HepG2 (cell line): ENCODE measurements around the gene SMIM28. TPM values are rescaled to one million over a fixed set of nuclear protein-coding genes. Genes with fewer than 3 reads are reported as not detected.

Experiments
- ARID5B ChIP-seq: IDR thresholded peaks from 2 replicates; pipeline ENCODE4 v1.4.0; 2020; ENCODE audit warnings: mild to moderate bottlenecking, missing genetic modification reagents
- EP300 ChIP-seq, 3 experiments: sonication (generic) in 1 of 3; formaldehyde crosslinking in 1 of 3; IDR thresholded peaks; 2 replicates each; pipeline versions ENCODE4 v1.5.1 to v1.6.1; 2011 to 2020; ENCODE audit warnings: low read depth in 2 of 3, low read length in 2 of 3, borderline replicate concordance in 1 of 3, improper control_type of control experiment in 1 of 3, mild to moderate bottlenecking in 1 of 3, missing genetic modification reagents in 1 of 3, moderate library complexity in 1 of 3
- FOXA3 ChIP-seq: IDR thresholded peaks from 2 replicates; pipeline ENCODE4 v1.6.1; 2016; ENCODE audit warnings: missing genetic modification reagents, missing compliant biosample characterization
- GATAD2A ChIP-seq: IDR thresholded peaks from 2 replicates; pipeline ENCODE4 v1.6.1; 2016
- GFI1 ChIP-seq: sonication (generic); formaldehyde crosslinking; IDR thresholded peaks from 2 replicates; pipeline ENCODE4 v1.5.0; 2020; ENCODE audit warnings: missing genetic modification reagents, mild to moderate bottlenecking, borderline replicate concordance
- HDAC1 ChIP-seq: sonication (generic); formaldehyde crosslinking; IDR thresholded peaks from 2 replicates; pipeline ENCODE4 v1.5.1; 2020; ENCODE audit warnings: mild to moderate bottlenecking, missing genetic modification reagents
- ISL2 ChIP-seq: sonication (generic); formaldehyde crosslinking; IDR thresholded peaks from 2 replicates; pipeline ENCODE4 v1.5.0; 2020; ENCODE audit warnings: missing genetic modification reagents
- MIXL1 ChIP-seq: IDR thresholded peaks from 2 replicates; pipeline ENCODE4 v1.6.1; 2016
- NR2F6 ChIP-seq, 2 experiments: IDR thresholded peaks; 2 replicates each; pipeline ENCODE4 v1.6.1; 2016; ENCODE audit warnings: antibody characterized with exemption in 1 of 2, mild to moderate bottlenecking in 1 of 2
- RARA ChIP-seq: IDR thresholded peaks from 2 replicates; pipeline ENCODE4 v1.6.1; 2016; ENCODE audit warnings: missing genetic modification reagents, missing compliant biosample characterization
- RXRB ChIP-seq: IDR thresholded peaks from 2 replicates; pipeline ENCODE4 v1.6.1; 2016; ENCODE audit warnings: borderline replicate concordance, missing genetic modification reagents, missing compliant biosample characterization
- SAP130 ChIP-seq: IDR thresholded peaks from 2 replicates; pipeline ENCODE4 v1.6.1; 2016; ENCODE audit warnings: low read depth
- SOX13 ChIP-seq, 3 experiments: fragments of 450-650 bp in 1 of 3; sonication (generic) in 1 of 3; formaldehyde crosslinking in 1 of 3; IDR thresholded peaks in 2 of 3; conservative IDR thresholded peaks in 1 of 3; 2 replicates each; pipeline versions ENCODE4 v1.5.0 to v1.6.1; 2016 to 2020; ENCODE audit warnings: antibody characterized with exemption in 1 of 3, mild to moderate bottlenecking in 1 of 3, missing compliant biosample characterization in 1 of 3, missing genetic modification reagents in 1 of 3, moderate library complexity in 1 of 3
- ZBTB7A ChIP-seq: sonication (generic); formaldehyde crosslinking; IDR thresholded peaks from 2 replicates; pipeline ENCODE4 v1.8.0; 2022; ENCODE audit warnings: mild to moderate bottlenecking, missing genetic modification reagents
- ZFP41 ChIP-seq: sonication (generic); formaldehyde crosslinking; IDR thresholded peaks from 2 replicates; pipeline ENCODE4 v1.4.0; 2020; ENCODE audit warnings: mild to moderate bottlenecking, missing genetic modification reagents, borderline replicate concordance
- ZNF543 ChIP-seq: sonication (generic); formaldehyde crosslinking; IDR thresholded peaks from 2 replicates; pipeline ENCODE4 v1.4.0; 2020; ENCODE audit warnings: mild to moderate bottlenecking, missing genetic modification reagents
- ZNF737 ChIP-seq: sonication (generic); formaldehyde crosslinking; IDR thresholded peaks from 2 replicates; pipeline ENCODE4 v1.5.0; 2020; ENCODE audit warnings: missing genetic modification reagents, mild to moderate bottlenecking, borderline replicate concordance
- ZNF800 ChIP-seq: sonication (generic); formaldehyde crosslinking; IDR thresholded peaks from 2 replicates; pipeline ENCODE4 v1.4.0; 2020; ENCODE audit warnings: missing genetic modification reagents
- polyA plus RNA-seq, 8 experiments: library from polyadenylated mRNA; depleted of rRNA in 3 of 8; stranded (reverse) in 7 of 8; unstranded in 1 of 8; fragments of >200 nt; fragmentation: Illumina TruSeq in 4 of 8; extraction: Trizol in 4 of 8; gene quantifications; 2 replicates each; pipeline versions ENCODE4 v1.2.1 to v1.2.3, GENCODE V29; 2011 to 2016; ENCODE audit warnings: low read depth in 4 of 8, missing spikeins in 1 of 8, mixed read lengths in 1 of 8; ENCODE audit not compliant: insufficient read depth in 1 of 8
- total RNA-seq, 5 experiments: library from RNA; depleted of rRNA; stranded (reverse); fragments of >200 nt; fragmentation: Illumina TruSeq; extraction: Trizol; gene quantifications; 2 replicates each; pipeline ENCODE4 v1.2.3, GENCODE V29; 2016; ENCODE audit warnings: low read depth in 1 of 5
- TF ChIP-seq, protein P1 (sequence below): fragments of 450-650 bp; IDR thresholded peaks from 2 replicates; pipeline ENCODE4 v1.6.1; 2016
- TF ChIP-seq, protein P2 (sequence below): IDR thresholded peaks from 2 replicates; pipeline ENCODE4 v1.6.1; 2018; ENCODE audit warnings: missing genetic modification reagents, mild to moderate bottlenecking, missing compliant biosample characterization

The SMIM28 gene
- total and polyA plus RNA-seq, 2 of the 13 experiments (the other 11 are each of a cell fraction or from before 2014, with no cell fraction given): not detected

DNA sequence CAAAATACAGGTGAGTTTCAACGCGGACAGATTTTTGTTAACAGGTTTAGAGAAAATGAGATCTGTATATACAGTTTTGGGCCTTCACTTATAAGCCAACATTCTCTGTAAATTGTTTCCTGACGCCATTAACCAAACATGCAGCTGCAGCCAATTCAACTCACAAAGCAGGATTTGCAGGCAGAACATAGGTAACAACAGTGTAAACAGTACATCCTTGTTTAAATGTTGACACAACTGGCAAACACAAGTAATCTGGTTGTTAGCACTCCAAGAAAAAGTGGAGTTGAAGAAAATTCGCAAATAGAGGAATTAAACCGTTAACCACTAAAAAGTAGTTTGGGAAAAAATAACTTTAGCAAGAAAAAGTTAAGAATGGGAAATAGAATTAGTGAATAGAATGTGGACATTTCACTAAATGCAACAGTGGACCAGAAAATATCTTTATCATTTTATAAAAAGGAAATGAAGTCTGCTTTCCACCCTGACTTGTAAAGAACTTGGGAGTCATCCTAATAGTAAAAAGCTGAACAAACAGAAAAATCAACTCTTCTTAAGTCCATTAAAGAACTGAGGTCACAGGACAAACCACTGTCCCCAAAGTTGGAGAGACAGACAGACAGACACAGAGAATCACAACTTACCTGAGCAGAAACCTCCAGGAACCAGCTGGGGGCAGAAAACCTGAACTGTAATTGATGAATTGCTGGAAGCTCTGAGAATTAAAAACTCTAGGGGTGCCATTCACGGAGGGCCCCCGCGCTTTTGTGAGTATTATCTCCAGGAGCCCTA, 10.1 kb downstream of the SMIM28 start (continued):
- no peak for TF ChIP-seq ZBTB7A
- TF ChIP-seq MIXL1 (CRISPR knock-in tag): peak; percentile 76
- TF ChIP-seq, protein P1, sequence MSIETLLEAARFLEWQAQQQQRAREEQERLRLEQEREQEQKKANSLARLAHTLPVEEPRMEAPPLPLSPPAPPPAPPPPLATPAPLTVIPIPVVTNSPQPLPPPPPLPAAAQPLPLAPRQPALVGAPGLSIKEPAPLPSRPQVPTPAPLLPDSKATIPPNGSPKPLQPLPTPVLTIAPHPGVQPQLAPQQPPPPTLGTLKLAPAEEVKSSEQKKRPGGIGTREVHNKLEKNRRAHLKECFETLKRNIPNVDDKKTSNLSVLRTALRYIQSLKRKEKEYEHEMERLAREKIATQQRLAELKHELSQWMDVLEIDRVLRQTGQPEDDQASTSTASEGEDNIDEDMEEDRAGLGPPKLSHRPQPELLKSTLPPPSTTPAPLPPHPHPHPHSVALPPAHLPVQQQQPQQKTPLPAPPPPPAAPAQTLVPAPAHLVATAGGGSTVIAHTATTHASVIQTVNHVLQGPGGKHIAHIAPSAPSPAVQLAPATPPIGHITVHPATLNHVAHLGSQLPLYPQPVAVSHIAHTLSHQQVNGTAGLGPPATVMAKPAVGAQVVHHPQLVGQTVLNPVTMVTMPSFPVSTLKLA: no peak
- peak; percentile 52; the same call in 1 of the 2 replicates for TF ChIP-seq RARA (CRISPR knock-in tag)
- TF ChIP-seq, protein P2, sequence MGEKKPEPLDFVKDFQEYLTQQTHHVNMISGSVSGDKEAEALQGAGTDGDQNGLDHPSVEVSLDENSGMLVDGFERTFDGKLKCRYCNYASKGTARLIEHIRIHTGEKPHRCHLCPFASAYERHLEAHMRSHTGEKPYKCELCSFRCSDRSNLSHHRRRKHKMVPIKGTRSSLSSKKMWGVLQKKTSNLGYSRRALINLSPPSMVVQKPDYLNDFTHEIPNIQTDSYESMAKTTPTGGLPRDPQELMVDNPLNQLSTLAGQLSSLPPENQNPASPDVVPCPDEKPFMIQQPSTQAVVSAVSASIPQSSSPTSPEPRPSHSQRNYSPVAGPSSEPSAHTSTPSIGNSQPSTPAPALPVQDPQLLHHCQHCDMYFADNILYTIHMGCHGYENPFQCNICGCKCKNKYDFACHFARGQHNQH (CRISPR knock-in tag): 0 out of 2 replicates have a peak, but pooled peaks have one; percentile 36
- TF ChIP-seq FOXA3 (CRISPR knock-in tag): peak; percentile 93
- peak; percentile 41; the same call in 1 of the 2 replicates for TF ChIP-seq RXRB (CRISPR knock-in tag)
- TF ChIP-seq ZNF737: no peak
- TF ChIP-seq GATAD2A (CRISPR knock-in tag): peak; percentile 72
- peak; percentile 39 for TF ChIP-seq HDAC1
- peak; percentile 51; the same call in 1 of the 2 replicates for TF ChIP-seq SAP130 (CRISPR knock-in tag)
- no peak for TF ChIP-seq ZFP41
- no peak for TF ChIP-seq NR2F6 (IDR thresholded peaks at IDR 0.05)
- TF ChIP-seq NR2F6 (CRISPR knock-in tag; IDR thresholded peaks at IDR 0.05): 0 out of 2 replicates have a peak, but pooled peaks have one; percentile 8
- peak; percentile 90 for TF ChIP-seq ARID5B (CRISPR knock-in tag)
- TF ChIP-seq SOX13 (IDR thresholded peaks at IDR 0.05): no peak
- TF ChIP-seq SOX13 (CRISPR knock-in tag; conservative IDR thresholded peaks at IDR 0.05 in 1 of 2, IDR thresholded peaks at IDR 0.05 in 1 of 2): peak in 1 of 2 experiments; percentile 78; a peak in 2 of 4 replicates
- peak in 1 of 2 experiments; percentile 44; a peak in 1 of 4 replicates for TF ChIP-seq EP300 (IDR thresholded peaks at IDR 0.05; ENCODE audit: low read depth in 2 of 2, low read length in 2 of 2)
- no peak for TF ChIP-seq EP300 (CRISPR knock-in tag; IDR thresholded peaks at IDR 0.05; ENCODE audit: borderline replicate concordance)
- TF ChIP-seq ZNF800 (CRISPR knock-in tag): no peak
- TF ChIP-seq ISL2: peak; percentile 36; the same call in 1 of the 2 replicates
- no peak for TF ChIP-seq ZNF543 (CRISPR knock-in tag)
- TF ChIP-seq GFI1: 0 out of 2 replicates have a peak, but pooled peaks have one; percentile 50
